HL-60/S4 (cell line): ENCODE data around the gene C1orf94.
"Not testable (repeated sequence)": the region's sequence is repeated elsewhere in the genome, so short reads cannot be mapped to it uniquely, and the experiment has no call there.

Experiments
- in situ Hi-C: fragments of 300-500 bp; cut with MboI; formaldehyde crosslinking; loops from 2 replicates; pipeline ENCODE4 v1.14.3; 2022; ENCODE audit warnings: low sequenced_read_pairs

Gene C1orf94

DNA sequence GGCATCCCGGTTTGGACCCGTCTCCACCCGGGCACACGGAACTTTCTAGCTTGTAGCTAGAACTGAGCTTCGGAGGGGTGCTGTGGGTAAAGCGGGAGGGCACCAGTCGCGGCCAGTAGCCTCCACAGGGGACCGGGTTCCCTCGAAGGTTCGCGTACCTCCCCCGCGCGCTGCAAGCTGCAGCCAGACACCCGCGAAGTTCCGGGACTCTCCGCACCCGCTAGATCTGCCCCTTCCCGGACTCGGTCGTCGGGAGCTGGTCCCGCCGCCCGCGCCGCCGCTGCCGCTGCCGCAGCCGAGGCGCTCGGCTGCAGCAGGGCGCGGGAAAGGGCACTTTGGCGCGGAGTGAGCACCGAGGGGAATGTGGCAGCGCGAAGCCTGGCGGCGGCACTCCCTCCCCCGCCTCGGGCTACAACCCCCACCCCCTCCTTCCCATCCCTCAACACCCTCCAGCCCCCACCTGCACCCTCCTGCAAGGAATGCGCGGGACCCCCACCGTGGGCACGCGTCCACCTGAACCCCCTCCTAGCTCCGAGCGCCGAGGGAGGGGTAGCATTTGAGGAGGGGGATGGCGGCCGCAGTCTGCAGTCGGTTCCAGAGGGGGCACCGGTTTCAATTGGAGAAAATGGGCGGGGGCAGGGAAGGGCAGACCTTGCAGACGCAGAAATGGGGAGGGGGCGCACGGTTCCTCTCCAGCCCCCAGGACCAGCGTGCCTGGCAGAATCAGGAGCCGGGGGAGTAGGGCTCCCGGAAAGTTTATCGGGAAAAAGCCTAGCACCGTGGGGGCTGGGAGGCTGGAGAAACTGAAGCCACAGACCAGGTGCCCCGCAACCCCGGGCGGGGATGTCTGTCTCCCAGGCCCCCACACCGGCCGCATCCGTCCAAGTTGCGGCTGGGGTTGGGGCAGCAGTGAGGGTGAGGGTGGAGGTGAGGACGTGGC is 12.6 kb upstream of the C1orf94 start:
- in situ Hi-C loops, result no loop called here

DNA sequence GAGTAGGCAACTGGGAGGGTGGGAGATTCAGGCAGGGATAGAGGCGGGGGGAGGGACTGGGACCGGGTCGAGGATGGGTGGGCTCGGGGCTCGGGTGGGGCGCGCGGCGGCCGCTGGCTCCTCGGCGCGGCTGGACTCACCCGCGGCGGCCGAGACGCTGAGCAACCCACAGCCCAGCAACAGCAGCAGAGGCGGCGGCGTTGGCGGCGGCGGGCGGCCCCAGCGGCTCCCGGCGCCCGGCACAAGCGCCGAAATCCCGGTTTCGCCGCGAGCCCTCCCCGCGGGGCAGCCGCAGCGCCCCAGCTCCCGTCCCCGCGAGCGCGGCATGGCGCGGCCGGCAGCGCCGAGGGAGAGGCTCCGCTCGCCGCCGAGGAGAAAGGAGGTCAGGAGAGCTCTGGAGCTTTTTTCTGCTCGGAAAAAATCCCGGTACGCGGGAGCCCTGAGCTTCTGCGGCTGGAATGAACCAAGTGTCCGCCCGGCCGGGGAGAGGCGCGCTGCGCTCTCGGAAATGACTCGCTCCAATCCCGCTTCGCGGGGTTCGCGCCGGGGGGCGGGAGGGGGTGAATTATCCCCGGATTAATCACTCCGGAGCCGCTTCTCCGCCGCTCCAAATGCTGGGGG is 11.8 kb upstream of the C1orf94 start, which contains the start of gene CSMD2:
Gene CSMD2, minus strand, starts transcription at position 460 of the 621 bp plus-strand sequence. Its CDS starts 133 bp downstream, at position 327.
- in situ Hi-C loops, result no loop called here

DNA sequence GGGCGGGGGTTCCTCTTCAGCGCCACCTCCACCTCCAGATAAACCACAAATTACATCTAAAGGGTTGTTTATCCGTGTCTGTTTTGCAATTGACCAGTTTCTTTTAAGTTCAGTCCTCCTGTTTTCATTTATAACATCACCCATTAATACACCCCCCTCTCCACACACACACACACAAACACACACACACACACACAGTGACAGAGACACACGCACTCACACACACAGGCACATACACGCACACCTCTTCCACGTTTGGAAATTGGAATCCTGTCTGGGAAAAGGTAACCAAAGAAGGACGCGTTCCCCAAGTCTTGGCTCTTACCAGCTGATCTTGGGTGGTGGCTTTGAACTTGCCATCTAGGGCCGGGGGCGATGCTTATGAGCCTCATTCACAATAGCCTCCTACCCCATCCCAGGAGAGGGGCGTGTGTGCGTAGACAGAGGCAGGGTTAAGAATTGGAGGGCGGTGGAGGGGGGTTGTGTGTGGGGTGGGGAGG is 11.2 kb upstream of the C1orf94 start:
- in situ Hi-C loops, result no loop called here

DNA sequence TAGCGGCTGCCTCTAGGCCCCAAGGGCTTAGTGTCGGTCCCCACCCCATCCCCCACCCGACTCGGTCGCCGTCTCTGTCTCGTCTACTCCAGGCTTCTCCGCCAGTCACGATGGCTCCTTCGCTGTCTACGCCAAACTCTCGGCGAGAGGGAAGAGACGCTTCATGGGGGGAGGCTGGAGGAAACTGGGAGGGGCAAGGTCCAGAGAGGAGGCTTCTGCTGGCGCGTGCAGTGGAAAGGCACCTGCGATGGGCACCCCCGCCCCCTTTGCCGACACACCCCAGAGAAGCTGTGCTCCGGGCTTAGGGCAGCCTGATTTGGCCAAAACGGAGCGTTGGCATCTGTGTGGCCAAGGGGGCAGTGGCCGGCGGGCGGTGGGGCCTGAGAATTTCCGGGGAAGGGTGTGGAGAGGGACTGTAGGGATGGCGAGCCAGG is 10.5 kb upstream of the C1orf94 start:
- in situ Hi-C loops, result no loop called here

DNA sequence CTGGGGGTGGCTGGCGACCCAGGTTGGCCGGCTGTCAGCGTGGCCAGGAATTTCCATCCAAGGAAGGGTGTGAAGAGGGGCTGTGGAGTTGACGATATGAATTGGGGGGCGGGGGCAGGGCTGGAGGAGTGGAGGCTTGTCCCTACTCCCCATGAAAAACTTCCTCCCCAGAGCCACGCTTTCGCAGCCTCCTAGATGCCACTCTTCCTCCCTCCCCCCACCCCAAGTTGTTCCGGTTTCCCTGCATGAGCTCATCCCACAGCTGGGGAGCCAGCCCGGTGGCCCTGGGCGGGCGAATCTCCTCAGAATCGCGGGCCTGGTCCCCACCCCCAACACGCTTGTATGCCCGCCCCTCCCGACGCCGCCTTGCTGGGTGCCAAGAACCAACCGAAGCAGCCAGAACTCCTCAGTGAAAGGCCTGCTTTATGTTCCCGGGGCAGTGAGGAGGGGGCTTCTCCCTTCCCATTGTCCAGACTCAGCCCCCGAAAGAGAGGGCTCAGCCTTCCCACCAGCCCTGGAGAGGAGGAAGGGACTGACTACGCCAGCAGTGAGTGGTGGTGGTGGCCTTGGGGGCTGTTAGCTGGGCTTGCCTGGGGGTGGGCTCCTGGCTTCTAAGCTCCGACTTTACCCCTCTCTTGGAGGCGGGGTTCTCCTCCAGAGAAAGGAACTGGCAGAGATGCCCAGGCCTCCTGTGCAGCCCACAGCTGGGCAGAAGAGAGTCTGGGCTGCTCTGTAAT is 9.9 kb upstream of the C1orf94 start:
- in situ Hi-C loops, result no loop called here

DNA sequence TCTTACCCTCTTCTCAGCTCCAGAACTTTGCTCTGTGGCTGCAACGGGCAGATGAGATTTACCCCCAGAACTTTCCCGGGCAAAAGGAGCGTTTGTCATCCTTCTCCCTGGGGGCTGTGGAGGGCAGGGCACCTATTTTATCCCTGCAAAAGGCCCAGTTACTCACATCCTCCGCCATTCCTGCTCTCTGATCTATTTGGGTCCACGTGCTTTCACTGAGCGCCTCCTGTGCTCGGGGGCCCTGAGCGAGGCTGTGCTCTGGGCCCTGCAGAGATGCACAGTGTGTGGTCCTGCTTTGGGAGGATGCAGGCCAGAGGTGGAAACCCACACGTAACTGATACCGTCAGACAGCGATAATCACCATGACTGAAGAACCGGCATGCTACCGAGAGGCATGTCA is 9.3 kb upstream of the C1orf94 start:
- in situ Hi-C loops, result no loop called here

DNA sequence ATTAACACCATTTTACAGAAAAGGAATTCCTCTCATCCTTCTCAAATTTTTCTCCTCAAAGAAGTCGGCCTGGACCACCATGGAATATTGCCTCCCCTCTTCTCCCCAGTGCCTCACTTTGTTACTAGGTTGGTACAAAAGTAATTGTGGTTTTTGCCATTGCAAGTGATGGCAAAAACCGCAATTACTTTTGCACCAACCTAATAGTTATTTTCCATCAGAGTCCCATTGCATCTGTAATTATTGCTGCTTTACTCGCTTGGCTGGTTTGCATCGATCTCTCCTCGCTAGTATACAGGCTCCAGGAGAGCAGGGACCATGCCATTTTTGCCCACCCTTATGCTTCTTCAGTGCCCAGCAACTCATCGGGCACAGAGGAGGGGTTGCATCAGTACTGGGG is 963 bp upstream of the C1orf94 start:
- in situ Hi-C loops, result no loop called here

DNA sequence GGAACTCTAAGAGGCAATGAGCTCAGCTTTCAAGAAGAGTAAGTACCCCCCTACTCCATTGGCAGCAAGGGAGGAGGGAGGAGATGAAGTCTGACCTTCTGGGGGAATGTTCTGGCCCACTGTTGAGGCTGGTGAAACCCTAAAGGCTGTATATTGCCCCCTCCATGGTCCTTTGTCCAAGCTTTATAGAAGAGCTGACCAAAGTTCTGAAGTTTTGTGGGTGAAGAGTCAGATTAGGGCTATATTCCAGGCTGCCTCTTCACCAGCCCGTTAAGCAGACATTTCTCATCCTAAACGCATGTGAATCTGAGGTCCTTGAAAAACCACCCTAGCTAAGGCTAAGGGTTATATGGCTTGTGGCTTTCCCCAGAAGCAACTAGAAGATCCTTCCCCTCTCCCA is 1.4 kb downstream of the C1orf94 start:
- in situ Hi-C loops, result no loop called here

DNA sequence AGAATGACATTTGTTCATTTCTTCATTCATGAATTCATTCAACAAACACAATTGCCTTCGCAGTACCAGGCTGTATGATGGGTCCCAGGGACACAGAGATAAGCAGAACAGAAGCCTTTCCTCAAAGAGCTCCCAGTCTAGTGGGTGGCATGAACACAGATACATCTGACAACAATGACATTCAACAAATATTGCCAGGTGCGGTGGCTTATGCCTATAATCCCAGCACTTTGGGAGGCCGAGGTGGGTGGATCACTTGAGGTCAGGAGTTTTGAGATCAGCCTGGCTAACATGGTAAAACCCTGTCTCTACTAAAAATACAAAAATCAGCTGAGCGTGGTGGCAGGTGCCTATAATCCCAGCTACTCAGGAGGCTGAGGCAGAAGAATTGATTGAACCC is 6.7 kb downstream of the C1orf94 start:
- in situ Hi-C loops, result not testable (repeated sequence)

DNA sequence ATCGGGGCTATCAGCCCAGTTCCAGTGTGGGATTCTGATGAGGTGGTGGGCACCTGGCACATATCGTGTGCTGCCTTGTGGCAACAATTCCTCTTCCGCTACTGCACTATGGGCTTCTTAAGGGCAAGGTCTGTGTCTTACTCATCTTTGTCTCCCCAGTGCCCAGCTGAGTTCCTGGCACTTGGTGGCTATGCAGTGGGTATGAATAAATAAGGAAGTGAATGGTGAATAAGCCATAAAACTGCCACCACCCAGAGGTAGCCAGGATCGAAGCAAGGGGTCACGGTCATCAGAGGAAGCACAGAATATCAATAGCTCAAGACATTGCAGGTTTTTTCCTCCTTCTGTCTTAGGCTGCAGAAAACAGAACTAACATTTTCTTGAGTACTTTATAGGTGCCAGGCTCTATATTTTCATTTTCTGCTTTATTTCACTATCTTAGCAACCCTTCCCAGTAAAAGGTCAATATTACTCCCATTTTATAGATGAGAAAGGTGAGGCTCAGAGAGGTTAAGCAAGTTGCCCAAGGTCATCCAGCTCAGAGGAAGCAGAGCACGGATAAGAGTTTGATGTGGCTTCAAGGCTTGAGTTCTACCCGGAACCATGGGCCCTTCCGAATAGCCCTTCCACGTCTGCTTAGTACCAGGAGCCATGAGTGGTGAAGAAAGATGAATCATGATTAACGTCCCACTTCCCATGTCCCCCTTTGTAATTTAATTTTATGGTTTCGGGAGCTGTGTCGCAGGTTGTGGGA is 10.2 kb downstream of the C1orf94 start:
- in situ Hi-C loops, result no loop called here

DNA sequence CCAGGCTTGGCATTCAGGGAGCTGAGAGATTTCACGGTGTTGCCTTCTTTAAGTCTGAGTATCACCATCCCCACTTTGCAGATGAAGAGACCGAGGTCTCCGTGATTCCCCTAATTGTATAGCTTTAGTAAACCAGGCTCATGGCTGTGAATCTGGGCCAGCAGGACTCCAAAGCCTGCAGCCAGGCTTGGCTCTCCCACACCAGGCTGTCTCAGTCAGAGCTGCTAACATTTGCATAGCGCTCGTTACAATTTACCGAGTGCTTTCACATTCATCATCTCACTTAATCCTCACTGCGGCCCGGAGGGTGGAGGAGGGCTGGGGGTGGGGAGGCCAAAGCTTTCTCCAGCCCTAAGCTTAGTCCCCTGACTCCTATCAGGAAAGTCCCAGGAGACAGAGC is 11.7 kb downstream of the C1orf94 start:
- in situ Hi-C loops, result no loop called here

DNA sequence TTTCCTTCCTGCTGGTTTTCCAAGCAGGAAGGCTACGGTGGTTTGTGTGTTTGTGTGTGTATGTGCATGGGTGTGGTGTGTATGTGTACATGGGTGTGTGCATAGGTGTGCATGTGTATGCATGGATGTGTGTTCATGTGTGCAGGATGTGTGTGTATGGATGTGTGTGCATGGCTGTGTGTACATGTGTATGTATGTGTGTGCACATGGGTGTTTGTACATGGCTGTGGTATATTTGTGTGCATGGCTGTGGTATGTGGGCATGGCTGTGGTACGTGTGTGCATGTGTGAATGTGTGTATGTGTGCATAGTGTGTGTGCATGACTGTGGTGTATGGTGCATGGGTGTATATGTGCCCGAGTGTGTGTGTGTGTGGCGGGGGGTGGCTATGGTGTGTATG is 12.3 kb downstream of the C1orf94 start:
- in situ Hi-C loops, result no loop called here

DNA sequence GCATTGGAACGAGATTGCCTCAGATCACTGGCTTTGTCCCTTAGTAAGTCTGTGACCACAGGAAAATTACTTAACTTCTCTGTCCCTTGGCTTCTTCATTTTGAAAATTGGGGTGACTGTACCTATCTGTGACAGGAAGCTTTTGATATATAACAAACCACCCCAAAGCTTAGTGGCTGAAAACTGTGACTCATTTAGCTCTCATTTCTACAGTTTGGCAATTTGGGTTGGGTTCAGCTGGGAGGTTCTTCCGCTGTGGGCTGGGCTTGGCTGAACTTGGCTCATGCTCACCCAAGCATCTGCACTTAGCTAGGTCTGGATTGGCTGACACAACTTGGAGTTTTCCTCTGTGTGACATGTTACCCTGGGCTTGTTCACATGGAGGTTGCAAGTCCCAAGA is 14.0 kb downstream of the C1orf94 start:
- in situ Hi-C loops, result no loop called here

DNA sequence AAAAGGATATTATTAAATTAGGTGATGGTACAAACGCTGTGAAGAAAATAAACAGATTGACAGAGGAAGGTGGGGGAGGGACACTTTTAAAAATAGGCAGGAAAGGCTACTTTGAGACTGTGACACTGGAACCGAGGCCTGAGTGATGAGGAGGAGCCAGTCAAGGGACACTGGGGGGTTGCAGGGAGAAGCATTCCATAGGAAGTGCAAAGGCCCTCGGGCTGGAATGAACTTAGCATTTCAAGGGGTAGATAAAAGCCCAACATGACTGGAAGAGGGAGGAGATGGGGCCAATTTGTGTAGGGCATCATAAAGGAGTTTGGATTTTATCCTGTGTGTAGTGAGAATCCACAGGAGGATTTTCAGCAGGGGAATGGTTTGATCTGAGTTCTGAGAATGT is 15.9 kb downstream of the C1orf94 start:
- in situ Hi-C loops, result no loop called here

DNA sequence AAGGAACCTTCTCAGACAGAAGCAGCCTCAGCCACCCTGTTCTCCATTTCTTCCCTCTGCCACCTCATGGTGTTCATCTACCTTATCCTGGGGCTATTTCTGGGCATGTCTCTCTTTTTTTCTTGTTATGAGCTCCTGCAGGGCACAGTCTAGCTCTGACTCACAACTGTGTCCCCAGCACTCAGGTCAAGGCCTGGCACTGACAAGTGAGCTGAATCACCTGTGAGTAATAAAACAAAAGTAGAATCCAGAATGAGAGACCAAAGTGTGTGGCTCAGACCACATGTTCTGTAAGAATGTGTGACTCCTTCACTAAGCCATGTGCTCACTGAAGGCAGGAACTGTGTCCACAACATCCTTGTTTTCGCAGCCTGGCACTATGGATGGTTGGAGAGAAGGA is 23.2 kb downstream of the C1orf94 start:
- in situ Hi-C loops, result no loop called here

DNA sequence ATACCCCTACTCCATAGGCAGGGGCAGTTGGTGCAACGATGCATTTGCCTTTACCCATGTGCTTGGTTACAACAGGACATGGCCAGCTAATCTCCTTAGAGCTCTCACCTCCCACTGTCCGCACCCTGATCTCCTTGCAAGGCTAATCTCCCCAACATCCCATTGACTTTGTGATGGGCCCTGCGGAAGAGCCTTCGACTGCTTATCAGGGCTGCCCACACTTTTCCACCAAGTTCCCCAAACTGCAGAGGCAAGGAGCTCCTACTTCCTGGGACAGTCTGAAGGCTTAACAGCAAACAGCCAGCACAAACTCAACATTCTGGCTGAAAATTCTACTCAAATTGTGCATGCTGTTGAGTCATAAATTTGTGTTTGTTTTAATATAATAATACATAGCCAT is 36.0 kb downstream of the C1orf94 start:
- in situ Hi-C loops, result no loop called here

DNA sequence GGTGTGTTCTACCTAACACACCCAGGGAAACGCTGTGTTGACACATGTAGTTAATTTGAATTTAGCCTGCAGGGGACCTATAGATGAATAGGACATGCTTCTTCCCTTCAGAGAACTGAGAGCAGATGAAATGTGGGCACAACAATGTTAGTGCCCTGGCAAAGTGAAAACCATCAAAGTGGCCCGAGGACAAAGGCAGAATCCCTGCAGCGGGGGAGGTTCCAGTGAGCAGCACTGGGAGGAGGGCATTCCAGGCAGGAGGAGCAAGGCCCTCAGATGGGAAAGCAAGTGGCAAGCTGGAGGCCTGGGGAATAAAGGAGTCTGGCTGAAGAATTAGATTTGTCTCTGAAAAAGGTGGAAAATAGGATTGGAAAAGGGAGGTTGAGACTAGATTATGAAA is 37.2 kb downstream of the C1orf94 start:
- in situ Hi-C loops, result no loop called here

DNA sequence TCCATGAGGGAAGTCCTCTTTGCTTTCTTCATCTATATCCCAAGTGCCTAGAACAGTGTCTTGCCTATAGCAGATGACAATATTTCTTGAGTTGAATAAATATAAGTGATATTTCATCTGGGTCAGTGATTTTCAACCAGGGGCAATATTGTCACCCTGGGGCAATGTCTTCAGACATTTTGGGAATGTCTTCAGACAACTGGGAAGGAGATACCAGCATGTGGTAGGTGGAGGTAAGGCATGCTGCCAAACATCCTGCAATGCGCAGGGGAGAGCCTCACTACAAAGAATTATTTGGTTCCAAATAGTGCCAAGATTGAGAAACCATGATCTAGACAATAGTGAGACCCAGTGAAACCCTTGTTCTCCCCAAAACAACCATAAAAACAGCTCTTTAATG is 54.7 kb downstream of the C1orf94 start:
- in situ Hi-C loops, result no loop called here

DNA sequence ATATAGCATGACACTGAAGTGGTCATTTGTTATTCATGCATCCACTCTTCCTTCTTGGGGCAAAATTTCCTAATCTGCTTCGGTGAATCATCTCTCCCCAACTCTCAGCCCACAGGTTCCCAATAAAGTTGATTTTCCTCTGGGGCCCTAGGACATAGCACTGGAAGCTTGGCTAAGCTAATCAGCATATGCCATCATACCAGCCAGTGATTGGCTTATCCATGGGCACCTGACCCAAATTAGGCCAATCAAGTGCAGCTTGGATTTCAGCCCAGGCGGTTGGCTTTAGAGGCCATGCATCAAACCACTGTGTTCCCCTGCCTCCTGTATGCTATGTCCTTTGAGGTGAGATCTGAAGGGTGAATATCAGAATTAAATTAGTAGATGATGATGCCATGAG is 58.9 kb downstream of the C1orf94 start:
- in situ Hi-C loops, result no loop called here

DNA sequence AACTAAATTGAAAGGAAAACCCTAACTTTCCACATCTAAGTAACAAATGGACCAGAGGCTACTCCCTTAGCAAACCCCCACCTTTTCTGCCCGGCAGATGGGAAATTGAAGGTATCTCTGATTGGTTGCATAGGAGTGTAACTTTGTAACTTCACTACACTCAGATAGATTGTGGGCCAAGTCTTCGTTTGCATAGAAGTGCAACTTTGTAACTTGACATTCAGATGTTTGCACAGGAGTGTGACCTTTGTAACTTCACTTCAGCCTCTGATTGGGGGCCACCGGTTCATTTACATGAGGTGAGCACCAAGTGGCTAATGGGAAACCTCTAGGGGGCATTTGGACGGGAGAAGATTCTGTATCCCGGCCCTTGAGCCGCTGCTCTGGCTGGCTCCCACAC is 59.4 kb downstream of the C1orf94 start:
- in situ Hi-C loops, result no loop called here
